GM18861 (cell line): ENCODE data around the gene LIPG.

Source experiments
- ATAC-seq: cut with Tn5 transposase; IDR thresholded peaks from one replicate; pipeline ENCODE4 v1.9.1; 2021; ENCODE audit not compliant: unreplicated experiment

Gene LIPG

DNA sequence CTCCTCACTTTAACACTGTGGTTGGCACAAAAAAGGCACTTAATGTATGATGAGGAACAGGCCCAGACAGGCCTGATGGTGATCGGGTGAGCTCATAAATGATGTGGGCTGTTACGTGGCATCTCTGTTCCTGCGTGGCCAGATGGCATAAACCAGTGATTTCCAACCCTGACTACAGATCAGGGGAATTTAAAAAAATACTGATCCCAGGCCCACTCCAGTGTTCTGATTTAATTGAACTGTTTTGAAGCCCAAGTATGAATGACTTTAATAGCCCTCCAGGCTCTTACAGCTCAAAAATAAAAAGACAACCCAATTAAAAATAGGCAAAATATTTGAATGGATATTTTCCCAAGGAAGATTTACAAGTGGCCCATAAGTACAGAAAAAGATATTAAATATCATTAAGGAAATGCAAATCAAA, 48.2 kb downstream of the LIPG start:
- no peak for ATAC-seq

GRCh38 chr18:49611316-49611715, 49.5 kb downstream of the LIPG start:
- ATAC-seq: no peak

DNA sequence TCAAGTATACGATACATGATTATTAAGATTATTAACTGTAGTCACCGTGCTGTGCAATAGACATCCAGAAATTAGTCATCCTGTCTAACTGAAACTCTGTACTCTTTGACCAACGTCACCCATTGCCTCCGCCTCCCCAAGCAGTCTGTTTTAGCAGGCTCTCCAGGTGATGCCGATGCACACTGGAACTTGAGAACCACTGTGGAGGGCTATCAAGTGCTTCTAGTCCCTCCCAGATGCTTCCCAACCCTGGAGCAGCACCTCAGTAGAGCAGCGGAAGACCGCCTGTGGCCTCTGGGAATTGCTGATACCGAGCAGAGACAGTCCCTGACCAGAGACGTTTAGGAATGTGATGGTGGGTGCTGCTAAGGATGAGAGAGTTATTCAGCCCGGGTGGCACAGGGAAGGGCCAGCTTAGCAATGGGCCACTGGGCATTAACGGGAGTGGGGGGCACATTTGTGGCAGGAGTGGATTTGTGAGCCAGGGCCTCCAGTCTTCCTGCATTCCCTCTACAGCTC, 50.7 kb downstream of the LIPG start:
- ATAC-seq: peak; percentile 96

GRCh38 chr18:49613141-49613640, 51.3 kb downstream of the LIPG start:
- ATAC-seq: no peak

DNA sequence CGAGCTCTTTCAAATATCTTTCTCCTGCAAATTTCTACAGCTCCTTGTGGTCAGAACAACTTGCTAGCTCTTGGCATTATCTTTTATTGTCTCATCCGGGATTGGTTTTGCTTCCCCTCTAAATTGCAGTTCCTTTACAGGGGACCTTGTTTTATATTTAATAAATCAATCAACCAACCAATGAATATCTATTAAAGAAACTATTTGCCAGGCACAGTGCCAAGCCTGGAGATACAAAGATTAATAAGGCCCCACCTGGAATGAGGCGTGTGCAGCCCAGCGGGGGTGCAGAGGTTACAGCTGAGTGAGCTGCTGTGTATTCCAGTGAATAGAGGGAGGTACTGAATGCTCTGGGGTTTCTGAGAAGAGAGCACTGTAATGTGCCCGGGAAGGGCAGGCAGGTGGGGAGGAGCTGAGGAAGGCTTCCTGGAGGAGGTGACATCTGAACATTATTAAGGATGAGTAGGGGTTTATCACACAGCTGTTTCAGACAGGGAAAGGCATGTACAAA, 51.8 kb downstream of the LIPG start:
- no peak for ATAC-seq

DNA sequence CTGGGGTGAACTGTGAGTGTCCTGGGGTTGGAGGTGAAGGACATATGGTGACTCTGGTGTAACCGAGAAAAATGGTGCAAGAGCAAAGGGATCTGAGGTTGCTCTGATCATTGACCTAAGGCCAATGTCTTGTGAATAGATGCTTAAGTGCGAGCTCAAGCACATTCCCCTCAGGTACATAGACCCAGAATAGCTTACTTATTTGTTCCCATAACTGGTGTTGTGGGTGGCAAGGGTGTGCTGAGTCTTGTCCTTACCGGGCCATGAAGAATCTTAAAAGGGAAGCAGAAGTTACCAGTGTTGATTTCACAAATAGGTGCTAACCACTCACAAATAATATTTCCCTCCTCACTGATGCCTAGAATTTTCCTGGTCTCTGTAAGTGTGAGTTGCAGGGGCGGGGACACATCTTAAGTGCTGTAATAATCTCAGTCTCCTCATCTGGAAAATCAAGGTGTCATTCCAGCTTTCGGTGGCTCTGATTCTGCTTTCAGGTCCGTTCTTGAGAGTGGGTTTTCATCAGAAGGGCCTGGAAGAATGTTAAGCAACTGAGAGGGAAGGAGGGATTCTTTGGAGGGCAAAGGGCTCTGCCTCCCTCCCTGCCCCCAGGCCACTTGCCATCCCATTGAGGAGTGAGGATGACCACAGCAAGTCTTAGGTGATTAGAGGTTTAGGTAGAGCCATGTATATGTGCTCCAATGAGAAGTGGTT, 54.9 kb downstream of the LIPG start:
- no peak for ATAC-seq

GRCh38 chr18:49617329-49617695, 55.5 kb downstream of the LIPG start:
- ATAC-seq: no peak

GRCh38 chr18:49617865-49618264, 56.0 kb downstream of the LIPG start:
- ATAC-seq: no peak

DNA sequence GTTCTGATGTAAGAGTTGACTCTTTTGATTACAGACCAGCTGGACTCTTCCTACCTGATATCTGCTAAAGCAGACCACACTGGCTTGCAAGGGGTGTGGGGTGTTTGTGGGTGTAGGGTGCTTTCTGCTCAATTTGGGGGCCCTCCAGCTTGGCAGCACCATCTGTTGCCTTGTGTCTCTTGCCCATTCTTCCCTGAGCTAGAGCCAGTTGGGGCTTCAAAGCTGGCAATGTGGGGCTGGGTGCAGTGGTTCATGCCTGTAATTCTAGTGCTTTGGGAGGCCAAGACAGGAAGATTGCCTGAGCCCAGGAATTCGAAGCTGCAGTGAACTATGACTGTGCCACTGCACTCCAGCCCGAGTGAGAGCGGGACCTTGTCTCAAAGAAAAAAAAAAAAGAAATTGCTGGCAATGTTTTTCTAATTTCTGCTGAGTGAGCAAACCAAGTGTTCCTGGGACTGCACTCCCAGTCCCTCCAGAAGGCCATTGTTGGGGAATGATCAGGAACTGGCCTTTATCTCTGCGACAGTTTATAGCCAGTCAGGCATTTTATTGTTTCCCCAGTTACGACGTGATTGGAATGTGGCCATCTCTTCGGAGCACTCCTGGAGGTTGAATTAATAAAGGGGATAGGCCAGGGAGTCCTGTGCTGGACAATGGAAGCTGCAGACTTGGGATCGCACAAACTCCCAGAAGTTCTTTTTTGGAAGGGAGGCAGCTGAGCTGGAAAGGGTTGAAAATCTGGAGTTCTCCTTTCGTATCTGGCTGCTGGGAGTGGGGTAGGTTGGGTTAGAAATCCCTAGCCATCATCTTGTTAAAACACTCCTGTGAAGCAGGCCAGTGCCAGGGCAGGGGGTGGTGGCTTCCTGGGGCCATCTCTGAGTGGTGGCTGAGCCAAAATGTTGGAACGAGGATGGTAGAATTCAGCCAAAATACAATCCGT, 57.2 kb downstream of the LIPG start:
- ATAC-seq: no peak

DNA sequence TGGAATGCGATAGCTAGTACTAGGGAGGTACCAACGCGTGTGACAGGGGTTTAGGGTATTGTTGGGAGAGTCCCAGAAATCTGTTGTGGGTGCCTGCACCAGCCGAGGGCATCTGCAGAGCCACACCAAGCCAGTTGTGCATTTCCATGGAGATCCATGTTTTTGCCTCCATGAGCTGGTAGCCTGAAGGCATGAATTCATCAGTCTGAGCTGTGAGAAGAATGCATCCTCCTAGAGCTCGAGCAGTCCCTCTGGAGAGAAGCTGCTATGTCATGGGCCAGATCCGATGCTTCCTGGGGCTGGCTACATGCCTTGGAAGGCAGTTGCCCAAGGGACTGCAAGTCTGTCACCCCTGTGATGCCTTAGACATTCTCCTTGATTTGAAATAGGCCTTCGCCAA, 57.9 kb downstream of the LIPG start:
- no peak for ATAC-seq

GRCh38 chr18:49621301-49621700, 59.4 kb downstream of the LIPG start:
- ATAC-seq: no peak

DNA sequence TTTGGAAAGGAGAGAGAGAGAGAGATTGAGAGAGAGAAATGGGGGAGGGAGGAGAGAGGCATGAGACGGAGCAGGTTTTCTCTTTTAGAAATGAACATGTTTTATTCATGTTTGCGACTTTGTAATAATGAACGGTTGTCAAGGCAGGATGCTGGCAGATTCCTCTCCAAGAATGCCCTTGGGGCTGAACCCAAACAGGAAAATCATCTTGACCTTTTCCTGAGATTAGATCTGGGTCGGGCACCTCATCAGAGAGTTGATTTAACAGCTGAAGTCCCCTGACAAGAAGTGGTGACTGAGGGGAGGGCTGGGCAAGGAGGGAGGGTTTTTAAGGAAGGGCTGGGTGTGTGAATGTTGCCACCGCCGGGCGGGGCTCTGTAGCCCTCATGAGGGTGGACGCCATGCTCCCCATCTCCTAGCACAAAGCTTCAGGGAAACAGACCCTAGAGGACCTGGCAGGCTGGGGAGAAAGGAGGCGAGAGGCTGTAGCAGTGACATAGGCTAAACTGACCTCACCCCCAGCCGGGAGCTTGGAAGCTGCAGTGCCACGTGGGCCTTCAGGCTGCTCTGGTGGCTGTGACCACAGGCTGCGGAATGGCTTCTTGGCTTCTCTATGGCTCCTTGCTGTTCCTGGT, 60.0 kb downstream of the LIPG start:
- no peak for ATAC-seq

GRCh38 chr18:49623571-49623970, 61.7 kb downstream of the LIPG start:
- ATAC-seq: no peak

- ATAC-seq: no peak
Observed at GRCh38 chr18:49625021-49625691, 63.3 kb downstream of the LIPG start.

- ATAC-seq: no peak
Observed at GRCh38 chr18:49626842-49627467, 65.1 kb downstream of the LIPG start.

DNA sequence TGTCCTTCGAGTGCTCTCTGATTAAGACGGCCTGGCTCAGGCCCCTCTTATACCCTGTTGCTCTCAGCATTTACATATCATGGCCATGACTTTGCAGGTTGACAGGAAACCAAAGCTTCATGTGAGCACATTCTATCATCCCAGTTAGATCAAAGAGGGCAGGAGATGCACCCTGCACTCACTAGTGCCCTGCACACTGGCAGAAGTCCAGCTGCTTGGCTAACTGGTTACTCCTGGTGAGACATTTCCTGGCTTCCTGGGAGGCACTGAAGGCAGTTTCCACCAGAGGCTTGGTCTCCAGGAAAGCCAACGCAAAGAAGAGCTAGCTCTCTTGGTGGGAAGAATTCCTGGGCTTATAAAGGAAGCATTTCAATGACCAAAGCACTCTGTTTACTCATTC, 66.3 kb downstream of the LIPG start:
- ATAC-seq: no peak

GRCh38 chr18:49628881-49629795, 67.3 kb downstream of the LIPG start:
- ATAC-seq: no peak

DNA sequence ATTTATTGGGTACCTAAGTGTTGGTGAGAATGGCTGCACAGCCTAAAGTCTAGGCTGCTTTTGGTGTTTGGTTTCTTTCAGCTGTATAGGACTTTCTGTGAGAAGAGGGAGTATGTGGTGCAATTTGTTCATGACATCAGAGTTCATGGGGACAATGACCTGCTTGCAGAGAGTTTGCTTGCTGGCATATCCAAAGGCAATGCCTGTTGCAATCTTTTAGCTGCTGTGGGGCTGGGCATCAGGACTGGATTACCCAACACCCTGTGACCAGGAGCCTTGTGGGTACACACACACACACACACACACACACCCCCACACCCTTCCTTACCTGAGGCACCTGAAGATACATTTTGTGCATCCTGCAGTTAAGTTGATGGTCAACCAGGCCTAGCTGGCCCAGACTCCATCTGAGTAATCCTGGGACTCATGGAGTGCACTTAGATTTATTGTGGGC, 68.4 kb downstream of the LIPG start:
- no peak for ATAC-seq
